Activated CD4-positive, alpha-beta T cell treated with anti-CD3 and anti-CD28 coated beads, Interleukin-2, amount 10 ng/mL, durations not matched to agents 24 days and 14 days (primary cell): ENCODE data around the gene CD80. TPM values are rescaled to one million over a fixed set of nuclear protein-coding genes. Genes with fewer than 3 reads are reported as not detected.

Experiments used
- DNase-seq: peaks from one replicate; pipeline ENCODE4 v3.0.0; 2022
- H3K27ac Mint-ChIP-seq: one replicate; pipeline ENCODE4 v1.8.0; 2022; ENCODE audit warnings: mild to moderate bottlenecking, mixed read lengths
- H3K27me3 Mint-ChIP-seq: one replicate; pipeline ENCODE4 v1.8.0; 2022; ENCODE audit warnings: mixed read lengths
- H3K36me3 Mint-ChIP-seq: one replicate; pipeline ENCODE4 v1.8.0; 2022; ENCODE audit warnings: low read depth, mild to moderate bottlenecking, mixed read lengths
- H3K4me1 Mint-ChIP-seq: one replicate; pipeline ENCODE4 v1.8.0; 2021; ENCODE audit warnings: mixed read lengths
- H3K4me3 Mint-ChIP-seq: one replicate; pipeline ENCODE4 v1.8.0; 2022; ENCODE audit warnings: mild to moderate bottlenecking, moderate library complexity, mixed read lengths
- H3K9me3 Mint-ChIP-seq: one replicate; pipeline ENCODE4 v1.8.0; 2021; ENCODE audit warnings: mixed read lengths
- intact Hi-C: fragments of 100-400 bp; cut with micrococcal nuclease; formaldehyde crosslinking; loops from one replicate; pipeline ENCODE4 v1.15.1; 2023
- total RNA-seq: library from RNA; stranded (reverse); gene quantifications from 2 replicates; pipeline ENCODE4 v1.2.3, GENCODE V29; 2022

Gene CD80
- total RNA-seq, 1 donor from 2014 or later: 12.5 TPM

- Mint-ChIP-seq H3K27me3 (peaks cover 3% of the 10 kb centered on the region), H3K4me3 (no peak overlapping the region), H3K36me3 (peaks cover 2% of the 10 kb centered on the region), H3K9me3 (peaks cover 8% of the 10 kb centered on the region), H3K27ac (no peak overlapping the region), H3K4me1 (peaks cover 19% of the 10 kb centered on the region)
- no peak for DNase-seq
- intact Hi-C loops: no loop called here
These were observed 33.4 kb upstream of the CD80 start for GRCh38 chr3:119592861-119593260.

- peaks cover 8% of the 10 kb centered on the region for H3K9me3 Mint-ChIP-seq
- peaks cover 16% of the 10 kb centered on the region for H3K4me1 Mint-ChIP-seq
- no peak overlapping the region for H3K4me3 Mint-ChIP-seq
- no peak overlapping the region for H3K27ac Mint-ChIP-seq
- H3K27me3 Mint-ChIP-seq: peaks cover 3% of the 10 kb centered on the region
- no peak for DNase-seq
- H3K36me3 Mint-ChIP-seq: peaks cover 2% of the 10 kb centered on the region
- intact Hi-C loops: no loop called here
These were observed 31.3 kb upstream of the CD80 start for GRCh38 chr3:119590706-119591105.

- DNase-seq: no peak
- H3K9me3 Mint-ChIP-seq: peaks cover 8% of the 10 kb centered on the region
- no peak overlapping the region for H3K4me3 Mint-ChIP-seq
- intact Hi-C loops: no loop called here
- peaks cover 15% of the 10 kb centered on the region for H3K4me1 Mint-ChIP-seq
- H3K36me3 Mint-ChIP-seq: peaks cover 2% of the 10 kb centered on the region
- H3K27ac Mint-ChIP-seq: no peak overlapping the region
- peaks cover 3% of the 10 kb centered on the region for H3K27me3 Mint-ChIP-seq
These were observed 29.8 kb upstream of the CD80 start for GRCh38 chr3:119589102-119589773.

- H3K36me3 Mint-ChIP-seq: peaks cover 2% of the 10 kb centered on the region
- H3K4me3 Mint-ChIP-seq: no peak overlapping the region
These were observed 28.7 kb upstream of the CD80 start for GRCh38 chr3:119588112-119588511.

GRCh38 chr3:119586733-119587172 is 27.3 kb upstream of the CD80 start:
- no peak overlapping the region for H3K27ac Mint-ChIP-seq
- peaks cover 24% of the 10 kb centered on the region for H3K4me1 Mint-ChIP-seq
- H3K27me3 Mint-ChIP-seq: peaks cover 2% of the 10 kb centered on the region
- intact Hi-C loops: no loop called here
- DNase-seq: no peak
- peaks cover 8% of the 10 kb centered on the region for H3K9me3 Mint-ChIP-seq
- peaks cover 2% of the 10 kb centered on the region for H3K36me3 Mint-ChIP-seq
- no peak overlapping the region for H3K4me3 Mint-ChIP-seq

More at GRCh38 chr3:119588112-119588511, 28.7 kb upstream of the CD80 start:
- intact Hi-C loops: no loop called here
- no peak for DNase-seq
- H3K27ac Mint-ChIP-seq: no peak overlapping the region
- peaks cover 15% of the 10 kb centered on the region for H3K4me1 Mint-ChIP-seq
- H3K9me3 Mint-ChIP-seq: peaks cover 8% of the 10 kb centered on the region
- H3K27me3 Mint-ChIP-seq: peaks cover 3% of the 10 kb centered on the region

GRCh38 chr3:119585856-119586570 is 26.6 kb upstream of the CD80 start:
- peaks cover 2% of the 10 kb centered on the region for H3K27me3 Mint-ChIP-seq
- peaks cover 2% of the 10 kb centered on the region for H3K36me3 Mint-ChIP-seq
- no peak for DNase-seq
- no peak overlapping the region for H3K27ac Mint-ChIP-seq
- intact Hi-C loops: no loop called here
- H3K9me3 Mint-ChIP-seq: peaks cover 8% of the 10 kb centered on the region
- no peak overlapping the region for H3K4me3 Mint-ChIP-seq
- peaks cover 24% of the 10 kb centered on the region for H3K4me1 Mint-ChIP-seq

- H3K36me3 Mint-ChIP-seq: peaks cover 2% of the 10 kb centered on the region
- H3K4me3 Mint-ChIP-seq: no peak overlapping the region
- no peak overlapping the region for H3K27ac Mint-ChIP-seq
- H3K27me3 Mint-ChIP-seq: peaks cover 2% of the 10 kb centered on the region
- H3K9me3 Mint-ChIP-seq: peaks cover 7% of the 10 kb centered on the region
- no peak for DNase-seq
- H3K4me1 Mint-ChIP-seq: peaks cover 29% of the 10 kb centered on the region
- intact Hi-C loops: no loop called here
These were observed 25.8 kb upstream of the CD80 start for GRCh38 chr3:119585208-119585607.

GRCh38 chr3:119582178-119582577 is 22.8 kb upstream of the CD80 start:
- Mint-ChIP-seq H3K27me3 (no peaks in the 10 kb centered on the region), H3K36me3 (no peaks in the 10 kb centered on the region), H3K4me3 (no peak overlapping the region), H3K4me1 (peaks cover 28% of the 10 kb centered on the region), H3K27ac (peak overlapping the region; percentile 9), H3K9me3 (no peaks in the 10 kb centered on the region)
- DNase-seq: peak; percentile 70
- intact Hi-C loops: loop anchor here (5.0 kb wide), 1 partner anchor 55 kb away; no protein-coding TSS in a partner anchor

- Mint-ChIP-seq H3K9me3 (no peaks in the 10 kb centered on the region), H3K27ac (peak overlapping the region; percentile 93), H3K4me1 (peaks cover 25% of the 10 kb centered on the region), H3K27me3 (no peaks in the 10 kb centered on the region), H3K4me3 (peak overlapping the region; percentile 85), H3K36me3 (no peaks in the 10 kb centered on the region)
- no peak for DNase-seq
- intact Hi-C loops: loop anchor here (2.0 to 5.0 kb wide), 2 partner anchors 21 to 57 kb away; no protein-coding TSS in a partner anchor
These were observed 20.8 kb upstream of the CD80 start for GRCh38 chr3:119580067-119580760.

- H3K36me3 Mint-ChIP-seq: no peaks in the 10 kb centered on the region
- no peaks in the 10 kb centered on the region for H3K9me3 Mint-ChIP-seq
- intact Hi-C loops: loop anchor here (1.0 to 5.0 kb wide), 4 partner anchors 17 to 98 kb away; partner anchors contain the start of gene COX17
- peak within 1 kb of the TSS; percentile 93 for H3K27ac Mint-ChIP-seq
- no peaks in the 10 kb centered on the region for H3K27me3 Mint-ChIP-seq
- H3K4me1 Mint-ChIP-seq: peaks cover 25% of the 10 kb centered on the region
- DNase-seq: peak; percentile 86
- H3K4me3 Mint-ChIP-seq: peak within 1 kb of the TSS; percentile 85
These were observed 20.1 kb upstream of the CD80 start, which contains the start of gene ADPRH for GRCh38 chr3:119579366-119580066. ADPRH (plus strand) TSS chr3:119579492; CDS start chr3:119582170, 2,678 bp downstream.

GRCh38 chr3:119575507-119575906 is 16.1 kb upstream of the CD80 start:
- intact Hi-C loops: loop anchor here (5.0 kb wide), 1 partner anchor 102 kb away; the partner anchor contains the start of gene COX17
- H3K4me3 Mint-ChIP-seq: no peak overlapping the region
- no peaks in the 10 kb centered on the region for H3K27me3 Mint-ChIP-seq
- H3K36me3 Mint-ChIP-seq: no peaks in the 10 kb centered on the region
- H3K9me3 Mint-ChIP-seq: no peaks in the 10 kb centered on the region
- no peak for DNase-seq
- no peak overlapping the region for H3K27ac Mint-ChIP-seq
- peaks cover 15% of the 10 kb centered on the region for H3K4me1 Mint-ChIP-seq

GRCh38 chr3:119571688-119572087 is 12.3 kb upstream of the CD80 start:
- Mint-ChIP-seq H3K4me1 (peaks cover 7% of the 10 kb centered on the region), H3K27me3 (peaks cover 8% of the 10 kb centered on the region)
- intact Hi-C loops: no loop called here

GRCh38 chr3:119571230-119571629 is 11.8 kb upstream of the CD80 start:
- Mint-ChIP-seq H3K27me3 (peaks cover 8% of the 10 kb centered on the region), H3K27ac (no peak overlapping the region), H3K4me3 (no peak overlapping the region), H3K36me3 (no peaks in the 10 kb centered on the region), H3K4me1 (peaks cover 8% of the 10 kb centered on the region), H3K9me3 (peaks cover 6% of the 10 kb centered on the region)
- intact Hi-C loops: no loop called here
- DNase-seq: no peak

More at GRCh38 chr3:119571688-119572087, 12.3 kb upstream of the CD80 start:
- Mint-ChIP-seq H3K36me3 (no peaks in the 10 kb centered on the region), H3K4me3 (no peak overlapping the region), H3K9me3 (peaks cover 4% of the 10 kb centered on the region), H3K27ac (no peak overlapping the region)
- DNase-seq: no peak
